HG03575 (cell line): ENCODE results near the gene CEP104.

Source experiments
- ATAC-seq: cut with Tn5 transposase; IDR thresholded peaks from one replicate; pipeline ENCODE4 v1.9.1; 2021; ENCODE audit not compliant: unreplicated experiment, insufficient number of reproducible peaks, low FRiP score; ENCODE audit errors: extremely low read depth

CEP104 gene

GRCh38 chr1:3895279-3895950, 38.4 kb upstream of the CEP104 start:
- no peak for ATAC-seq

- ATAC-seq = no peak
Observed at GRCh38 chr1:3894626-3895278, 37.7 kb upstream of the CEP104 start.

DNA sequence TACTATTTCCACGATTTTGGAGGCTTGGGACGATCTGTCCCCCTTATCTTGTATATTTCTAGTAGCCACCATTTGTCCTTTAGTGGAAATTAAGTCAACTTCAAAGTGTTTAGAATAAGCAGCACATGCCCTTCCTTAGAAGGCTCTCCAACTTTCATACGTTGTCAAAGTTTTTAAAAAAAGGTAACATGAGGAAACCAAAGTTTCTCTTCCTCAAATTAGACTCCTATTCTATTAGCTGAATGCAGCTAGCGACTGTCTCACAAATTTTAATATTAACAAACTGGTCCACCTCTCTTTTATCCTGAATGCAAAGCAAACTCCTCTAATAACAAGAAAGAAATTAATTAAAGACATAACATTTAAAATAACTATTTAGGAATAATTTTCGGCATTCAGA, 36.2 kb upstream of the CEP104 start:
- no peak for ATAC-seq

DNA sequence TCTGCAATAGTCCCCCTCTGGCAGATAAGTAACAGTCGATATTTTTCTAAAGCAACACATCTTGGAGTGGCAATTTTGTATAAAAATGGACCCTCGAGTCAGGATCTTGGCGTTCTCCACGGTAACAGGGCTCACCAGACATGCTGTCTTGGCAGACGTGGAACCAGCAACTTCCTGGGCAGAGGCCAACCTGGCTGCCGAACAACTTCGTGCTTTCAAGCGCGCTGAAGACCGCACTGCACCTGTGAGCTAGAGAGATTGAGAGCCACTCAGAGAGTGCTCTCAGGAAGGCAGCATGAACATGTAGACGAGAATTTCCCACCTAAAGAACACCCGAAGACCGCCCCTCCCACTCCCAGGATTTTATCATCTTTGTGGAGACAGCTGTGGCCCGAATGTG, 35.7 kb upstream of the CEP104 start:
- no peak for ATAC-seq

DNA sequence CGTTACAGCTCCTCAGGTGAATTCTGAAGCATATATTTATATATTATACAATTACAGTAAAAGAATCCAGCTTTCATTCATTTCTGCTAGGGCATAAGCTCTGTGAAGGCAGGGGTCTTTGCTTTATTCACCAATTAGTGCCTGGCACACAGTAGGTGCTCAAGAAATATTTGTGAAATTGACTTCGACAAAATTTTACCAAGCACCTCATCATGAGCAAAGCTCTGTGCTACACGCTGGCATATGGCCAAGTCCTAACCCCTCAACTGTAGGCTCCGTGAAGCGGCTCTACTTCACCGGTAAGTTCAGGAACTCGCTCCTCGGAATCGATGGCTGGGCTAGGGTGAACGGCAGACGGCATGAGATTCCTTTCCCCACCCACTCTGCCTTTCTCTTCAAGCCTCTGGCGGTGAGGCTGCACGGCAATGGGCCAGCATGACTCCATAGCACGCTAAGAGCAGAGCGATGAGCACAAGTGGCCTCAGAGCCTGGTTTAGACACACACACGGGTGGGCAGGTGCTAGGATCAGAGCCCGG, 34.4 kb upstream of the CEP104 start:
- ATAC-seq = no peak

DNA sequence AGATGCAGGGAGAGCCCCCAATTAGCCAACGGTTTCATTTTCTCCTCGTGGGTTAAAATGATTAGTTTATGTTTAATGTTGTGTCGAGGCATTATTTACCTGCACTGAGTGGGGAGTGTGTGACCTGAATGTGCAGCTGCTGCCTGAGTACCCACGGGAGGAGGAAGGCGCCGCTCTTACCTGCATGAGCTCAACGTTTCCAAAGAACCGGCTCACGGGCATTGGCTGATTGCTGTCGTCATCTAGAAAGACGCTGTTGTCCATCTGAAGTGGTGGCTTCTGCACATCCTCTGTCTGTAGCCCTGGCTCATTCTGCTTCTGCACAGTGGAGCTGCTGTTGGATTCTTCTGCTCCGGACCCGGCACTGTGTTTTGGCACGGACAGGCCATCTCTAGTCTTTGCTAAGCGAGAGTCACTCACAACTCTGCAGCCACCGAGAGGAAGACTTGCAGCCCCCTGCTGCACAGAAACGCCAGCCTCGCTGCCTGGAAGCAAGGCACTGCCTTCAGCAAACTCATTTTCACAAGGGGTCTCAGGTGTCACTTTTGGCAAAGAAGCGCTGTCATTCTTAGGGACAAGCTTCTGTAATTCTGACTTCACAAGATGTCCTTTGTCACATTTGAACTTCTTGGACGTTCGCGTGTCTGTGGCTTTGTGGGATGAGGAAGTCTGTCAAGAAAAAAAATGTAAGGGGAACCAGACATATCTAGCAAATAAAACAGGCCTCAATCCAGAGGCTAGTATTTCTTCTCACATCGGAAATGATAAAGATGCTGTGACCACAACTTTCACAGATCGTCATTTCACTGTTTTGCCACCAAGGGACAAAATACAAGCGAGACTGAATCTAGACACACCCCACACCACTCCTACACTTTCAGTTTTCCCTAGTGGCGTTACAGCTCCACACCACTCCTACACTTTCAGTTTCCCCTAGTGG, 33.6 kb upstream of the CEP104 start:
- ATAC-seq = no peak

DNA sequence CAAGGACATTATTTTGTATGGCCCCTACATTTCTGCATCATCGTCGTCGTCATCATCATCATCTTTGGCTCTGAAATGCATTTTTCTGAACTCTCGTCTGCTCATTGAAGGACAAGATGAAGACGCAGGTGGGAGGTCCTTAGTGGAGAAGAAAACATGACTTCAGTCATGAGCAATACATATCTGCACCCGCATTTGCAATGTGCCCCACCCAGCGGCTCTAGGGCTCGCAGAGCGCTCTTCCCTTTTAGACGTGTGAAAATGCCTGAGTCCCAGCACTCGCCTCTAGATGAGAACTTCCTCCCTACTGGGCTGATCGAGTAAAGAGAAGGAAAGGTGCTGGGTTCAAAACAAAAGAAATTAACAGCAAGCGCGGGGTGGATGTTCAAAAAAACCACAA, 32.9 kb upstream of the CEP104 start:
- no peak for ATAC-seq

DNA sequence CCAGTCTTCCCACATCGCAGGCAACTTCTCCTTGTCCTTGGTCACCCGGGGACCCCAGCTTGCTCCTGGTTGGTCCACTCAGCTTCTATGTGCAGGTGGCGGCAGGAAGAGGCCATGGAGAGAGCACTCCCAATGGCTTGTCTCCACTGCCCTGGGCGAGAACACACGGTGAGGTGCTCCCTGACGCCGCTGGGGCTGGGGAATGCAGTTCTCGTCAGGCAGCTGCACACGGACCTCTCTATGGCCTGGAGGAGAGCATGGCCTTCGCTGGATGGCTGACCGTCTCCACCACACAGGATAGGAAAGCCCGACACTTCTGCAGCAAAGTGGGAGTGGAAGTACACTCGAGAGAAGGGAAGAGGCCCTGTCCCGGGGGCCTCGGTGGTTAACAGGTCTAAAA, 31.3 kb upstream of the CEP104 start:
- no peak for ATAC-seq

DNA sequence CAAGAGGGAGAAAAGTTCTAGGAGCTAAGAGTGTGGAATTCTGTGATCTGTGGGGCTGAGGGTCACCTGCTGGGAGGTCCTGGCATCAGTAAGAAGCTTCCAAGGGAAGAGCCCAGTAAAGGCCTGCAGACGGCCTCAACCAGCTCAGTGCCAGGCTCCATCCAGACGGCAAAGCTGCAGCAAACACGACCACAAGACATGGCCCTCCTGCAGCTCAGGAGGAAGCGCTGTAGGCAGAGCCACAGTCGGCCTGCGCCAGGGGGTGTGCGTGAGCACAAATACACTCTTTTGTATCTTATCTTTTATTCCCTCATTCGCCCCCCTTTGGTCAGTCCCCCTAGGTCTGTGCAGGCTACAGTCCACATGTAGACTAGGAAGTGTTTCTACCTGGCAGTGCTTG, 29.7 kb upstream of the CEP104 start:
- no peak for ATAC-seq

DNA sequence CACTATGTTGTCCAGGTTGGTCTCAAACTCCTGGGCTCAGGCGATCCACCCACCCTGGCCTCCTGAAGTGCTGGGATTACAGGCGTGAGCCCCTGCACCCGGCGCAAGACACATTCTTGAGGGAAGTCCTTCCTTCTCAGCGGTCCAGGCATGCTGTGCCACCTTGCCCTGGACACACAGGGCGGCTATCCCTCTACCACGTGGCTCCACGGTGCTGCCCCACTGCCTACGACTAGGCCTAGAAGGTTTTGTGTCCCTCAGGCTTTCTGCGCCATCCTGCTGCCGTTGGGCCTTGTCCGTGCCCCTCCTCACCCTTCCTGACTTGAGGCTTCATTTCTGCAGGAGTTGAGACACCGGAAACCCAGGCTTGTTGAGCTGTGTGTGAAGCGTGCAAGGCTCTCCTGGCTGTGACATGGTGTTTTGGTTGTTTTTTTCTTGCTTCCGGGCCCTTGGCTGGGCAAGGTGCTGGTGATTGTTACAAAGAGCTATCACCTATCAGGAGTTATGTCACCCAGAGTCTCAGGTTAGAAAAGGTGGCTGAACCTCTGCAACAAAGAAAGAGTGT, 29.2 kb upstream of the CEP104 start:
- no peak for ATAC-seq

DNA sequence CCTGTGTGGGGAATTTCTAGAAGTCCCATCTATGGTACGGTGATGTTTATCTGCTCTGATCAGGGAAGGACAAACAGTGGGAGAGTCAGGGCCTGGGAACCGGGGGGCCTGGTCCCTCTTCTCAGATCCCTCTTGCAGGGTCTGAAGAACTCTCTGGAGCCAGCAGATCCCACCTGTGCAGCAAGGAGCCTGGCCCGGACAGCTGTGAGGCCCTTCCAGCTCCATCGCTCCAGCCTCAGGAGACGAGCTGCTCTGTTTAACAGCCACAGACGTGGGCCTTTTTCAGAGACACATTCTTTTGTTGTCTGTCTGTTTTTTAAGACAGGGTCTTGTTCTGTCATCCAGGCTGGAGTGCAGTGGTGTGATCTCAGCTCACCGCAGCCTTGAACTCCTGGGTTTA, 28.6 kb upstream of the CEP104 start:
- ATAC-seq = no peak

DNA sequence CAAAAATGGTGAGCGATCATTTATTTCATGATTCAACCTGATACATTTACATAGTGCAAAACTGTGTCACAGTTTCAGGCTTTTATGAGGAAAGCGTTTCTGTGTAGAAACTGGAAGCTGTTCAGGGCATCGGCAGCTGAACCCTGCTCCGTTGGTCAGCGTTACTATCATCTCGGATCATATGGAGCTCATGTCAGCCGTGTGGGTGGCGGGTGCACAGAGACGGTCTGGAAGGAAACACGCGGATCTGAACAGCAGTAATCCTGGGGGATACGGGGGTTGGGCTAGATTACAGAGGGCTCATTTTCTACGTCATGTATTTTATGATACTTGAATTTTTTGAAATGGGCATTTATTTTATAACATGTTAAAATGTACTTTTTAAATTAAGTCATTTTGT, 28.0 kb upstream of the CEP104 start:
- no peak for ATAC-seq

DNA sequence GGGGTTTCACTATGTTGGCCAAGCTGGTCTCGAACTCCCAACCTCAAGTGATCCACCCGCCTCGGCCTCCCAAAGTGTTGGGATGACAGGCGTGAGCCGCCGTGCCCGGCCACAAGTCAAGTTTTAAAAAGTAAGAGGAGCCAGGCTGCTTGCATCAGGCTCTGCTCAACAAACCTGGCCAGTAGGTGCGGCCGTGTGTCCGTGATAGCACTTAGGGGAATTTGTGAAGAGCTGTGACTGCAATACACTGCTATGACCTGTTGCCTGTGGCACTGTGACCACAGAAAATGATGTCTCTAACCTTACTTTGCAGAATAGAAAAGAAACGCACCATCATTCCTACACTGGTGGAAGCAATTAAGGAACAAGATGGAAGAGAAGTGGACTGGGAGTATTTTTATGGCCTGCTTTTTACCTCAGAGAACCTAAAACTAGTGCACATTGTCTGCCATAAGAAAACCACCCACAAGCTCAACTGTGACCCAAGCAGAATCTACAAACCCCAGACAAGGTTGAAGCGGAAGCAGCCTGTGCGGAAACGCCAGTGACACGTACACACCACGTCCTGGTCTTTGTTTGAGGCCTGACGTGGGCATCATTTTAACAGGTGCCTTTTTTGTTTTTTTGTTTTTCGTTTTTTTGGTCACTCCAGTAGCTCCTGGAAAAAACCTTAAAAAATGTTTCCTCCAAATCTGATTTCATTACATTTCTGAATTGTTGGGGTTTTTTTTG, 26.3 kb upstream of the CEP104 start:
- ATAC-seq = no peak

DNA sequence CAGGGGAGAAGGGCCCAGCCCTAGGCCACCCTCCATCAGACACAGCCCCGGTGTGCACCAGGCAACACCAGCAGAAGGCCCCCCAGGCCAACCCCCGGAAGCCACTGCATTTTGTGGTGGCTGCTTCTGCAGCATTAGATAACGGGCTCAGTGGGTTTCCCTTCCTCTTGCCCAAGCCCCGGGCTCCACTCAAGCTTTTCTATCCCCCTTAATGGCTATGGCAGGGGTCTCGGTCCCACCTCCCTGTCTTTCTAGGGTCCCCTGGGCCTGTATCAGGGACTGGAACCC, 24.1 kb upstream of the CEP104 start:
- no peak for ATAC-seq

- no peak for ATAC-seq
Observed at GRCh38 chr1:3880429-3881192, 23.6 kb upstream of the CEP104 start.

- ATAC-seq = no peak
Observed at GRCh38 chr1:3879787-3880428, 22.9 kb upstream of the CEP104 start.

DNA sequence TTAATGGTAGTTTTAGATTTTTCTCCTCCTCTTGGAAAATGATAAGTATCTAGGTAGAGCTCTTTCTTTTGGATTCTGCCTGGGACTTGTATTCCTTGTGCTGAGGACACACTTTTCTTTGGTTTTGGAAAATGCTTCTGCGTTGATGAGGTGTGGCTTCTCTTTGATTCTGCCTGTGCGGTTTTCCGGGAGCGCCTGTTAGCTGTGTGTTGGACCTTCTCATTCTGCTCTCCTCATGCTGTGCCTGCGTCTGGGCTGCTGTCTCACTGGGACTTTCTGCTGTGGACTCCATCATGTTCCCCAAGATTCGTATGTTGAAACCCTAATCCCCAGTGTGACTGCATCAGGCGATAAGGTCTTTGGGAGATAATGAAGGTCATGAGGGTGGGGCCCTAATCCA, 22.1 kb upstream of the CEP104 start:
- ATAC-seq = no peak

- ATAC-seq = no peak
Observed at GRCh38 chr1:3876716-3877115, 19.7 kb upstream of the CEP104 start.
